ENCODE results near the gene CHD1L.
A peak's percentile ranks its signal among the peaks of the same experiment; 100 is the strongest.
"Not testable (repeated sequence)": the region's sequence is repeated elsewhere in the genome, so short reads cannot be mapped to it uniquely, and the experiment has no call there.

CHD1L gene

DNA sequence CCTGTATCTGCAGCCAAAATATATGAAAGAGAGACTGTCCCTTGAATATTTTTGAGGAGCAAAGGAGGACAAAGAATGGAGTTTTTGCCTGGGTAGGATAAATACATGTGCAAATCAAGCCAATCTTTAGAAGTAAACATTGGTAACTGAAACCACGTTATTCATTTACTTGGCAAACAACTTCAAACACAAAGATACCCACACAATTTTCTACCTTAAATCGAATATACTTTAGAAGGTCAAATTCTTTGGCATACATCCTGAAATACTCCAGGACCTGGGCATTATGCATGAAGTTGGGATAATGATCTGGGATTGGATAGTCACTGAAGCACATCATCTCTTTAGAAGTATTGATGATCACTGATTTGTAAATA lies 27.0 kb upstream of the CHD1L start:
- Mint-ChIP-seq H3K4me1 (ENCODE audit: low read depth) (peaks cover 14% of the 10 kb centered on the region), H3K9me3 (no peaks in the 10 kb centered on the region), H3K27ac (no peak overlapping the region), H3K27me3 (no peaks in the 10 kb centered on the region), H3K4me3 (no peak overlapping the region), H3K36me3 (ENCODE audit: low read depth) (peaks cover 10% of the 10 kb centered on the region)
- intact Hi-C loops (cut with micrococcal nuclease): no loop called here

- Mint-ChIP-seq H3K27me3 (no peaks in the 10 kb centered on the region), H3K9me3 (no peaks in the 10 kb centered on the region), H3K4me3 (no peak overlapping the region), H3K36me3 (ENCODE audit: low read depth) (peaks cover 10% of the 10 kb centered on the region), H3K4me1 (ENCODE audit: low read depth) (peaks cover 14% of the 10 kb centered on the region), H3K27ac (no peak overlapping the region)
- intact Hi-C loops (cut with micrococcal nuclease): no loop called here
Measured at GRCh38 chr1:147216124-147216523, 26.4 kb upstream of the CHD1L start.

- H3K27me3 Mint-ChIP-seq: no peaks in the 10 kb centered on the region
- H3K9me3 Mint-ChIP-seq: no peaks in the 10 kb centered on the region
- H3K4me3 Mint-ChIP-seq: no peak overlapping the region
- H3K4me1 Mint-ChIP-seq (ENCODE audit: low read depth): peaks cover 14% of the 10 kb centered on the region
- no peak overlapping the region for H3K27ac Mint-ChIP-seq
- intact Hi-C loops (cut with micrococcal nuclease): no loop called here
- H3K36me3 Mint-ChIP-seq (ENCODE audit: low read depth): peaks cover 13% of the 10 kb centered on the region
Measured at GRCh38 chr1:147217141-147217540, 25.3 kb upstream of the CHD1L start.

GRCh38 chr1:147218606-147219005 lies 23.9 kb upstream of the CHD1L start:
- no peak overlapping the region for H3K4me3 Mint-ChIP-seq

GRCh38 chr1:147223740-147224615 lies 18.5 kb upstream of the CHD1L start:
- Mint-ChIP-seq H3K4me1 (ENCODE audit: low read depth) (peaks cover 32% of the 10 kb centered on the region), H3K27me3 (no peaks in the 10 kb centered on the region), H3K36me3 (ENCODE audit: low read depth) (peaks cover 15% of the 10 kb centered on the region), H3K9me3 (no peaks in the 10 kb centered on the region), H3K4me3 (no peak overlapping the region), H3K27ac (peak overlapping the region; percentile 99)
- intact Hi-C loops (cut with micrococcal nuclease): no loop called here

More at GRCh38 chr1:147218606-147219005, 23.9 kb upstream of the CHD1L start:
- Mint-ChIP-seq H3K36me3 (ENCODE audit: low read depth) (peaks cover 7% of the 10 kb centered on the region), H3K4me1 (ENCODE audit: low read depth) (peaks cover 17% of the 10 kb centered on the region), H3K27ac (no peak overlapping the region), H3K9me3 (no peaks in the 10 kb centered on the region), H3K27me3 (no peaks in the 10 kb centered on the region)
- intact Hi-C loops (cut with micrococcal nuclease): no loop called here

GRCh38 chr1:147225193-147225730 lies 17.2 kb upstream of the CHD1L start, which contains the start of gene FMO5:
TSS of gene FMO5 (minus strand) at chr1:147225339. CDS start at chr1:147225029, 310 bp downstream.
- H3K27ac Mint-ChIP-seq: peak within 1 kb of the TSS; percentile 99
- intact Hi-C loops (cut with micrococcal nuclease): loop anchor here (1.0 kb wide), 2 partner anchors 17 to 53 kb away; partner anchors contain the start of genes CHD1L and PRKAB2
- H3K9me3 Mint-ChIP-seq: no peaks in the 10 kb centered on the region
- H3K36me3 Mint-ChIP-seq (ENCODE audit: low read depth): peaks cover 15% of the 10 kb centered on the region
- H3K4me3 Mint-ChIP-seq: peak within 1 kb of the TSS; percentile 93
- peaks cover 32% of the 10 kb centered on the region for H3K4me1 Mint-ChIP-seq (ENCODE audit: low read depth)
- H3K27me3 Mint-ChIP-seq: no peaks in the 10 kb centered on the region

GRCh38 chr1:147231032-147231431 lies 11.5 kb upstream of the CHD1L start:
- H3K4me1 Mint-ChIP-seq (ENCODE audit: low read depth); H3K27ac Mint-ChIP-seq; intact Hi-C loops (cut with micrococcal nuclease); H3K4me3 Mint-ChIP-seq; H3K36me3 Mint-ChIP-seq (ENCODE audit: low read depth); H3K27me3 Mint-ChIP-seq: not testable (repeated sequence)
- peaks cover 13% of the 10 kb centered on the region for H3K9me3 Mint-ChIP-seq

GRCh38 chr1:147233903-147234302 lies 8.6 kb upstream of the CHD1L start:
- H3K4me3 Mint-ChIP-seq; H3K27ac Mint-ChIP-seq; intact Hi-C loops (cut with micrococcal nuclease); H3K36me3 Mint-ChIP-seq (ENCODE audit: low read depth); H3K27me3 Mint-ChIP-seq; H3K4me1 Mint-ChIP-seq (ENCODE audit: low read depth): not testable (repeated sequence)
- peaks cover 21% of the 10 kb centered on the region for H3K9me3 Mint-ChIP-seq

DNA sequence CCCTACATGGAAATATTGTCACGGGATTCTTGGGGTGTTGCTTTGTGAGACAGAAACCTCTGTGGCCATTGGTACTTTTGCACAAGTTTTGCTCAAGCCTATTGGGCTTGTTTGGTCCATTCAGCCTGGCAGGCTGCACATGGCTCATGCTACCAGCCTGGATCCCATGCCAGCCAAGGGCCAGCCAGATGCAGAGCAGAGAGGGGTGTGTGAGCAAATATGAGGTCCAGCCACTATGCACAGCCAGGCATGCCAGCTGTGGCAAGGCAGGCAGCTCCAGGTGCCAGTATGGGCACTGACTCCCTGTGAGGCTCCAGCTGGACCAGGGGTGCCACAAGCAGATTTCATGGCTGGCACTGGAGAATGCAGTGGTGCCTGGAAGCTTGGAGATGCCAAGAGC lies 6.7 kb upstream of the CHD1L start:
- Mint-ChIP-seq H3K36me3 (ENCODE audit: low read depth) (no peaks in the 10 kb centered on the region), H3K27ac (no peak overlapping the region), H3K27me3 (peaks cover 3% of the 10 kb centered on the region), H3K4me1 (ENCODE audit: low read depth) (no peaks in the 10 kb centered on the region), H3K4me3 (no peak overlapping the region), H3K9me3 (peaks cover 21% of the 10 kb centered on the region)
- intact Hi-C loops (cut with micrococcal nuclease): no loop called here

- H3K36me3 Mint-ChIP-seq (ENCODE audit: low read depth): no peaks in the 10 kb centered on the region
- H3K27ac Mint-ChIP-seq: no peak overlapping the region
- no peak overlapping the region for H3K4me3 Mint-ChIP-seq
- peaks cover 21% of the 10 kb centered on the region for H3K9me3 Mint-ChIP-seq
- intact Hi-C loops (cut with micrococcal nuclease): no loop called here
- H3K27me3 Mint-ChIP-seq: no peaks in the 10 kb centered on the region
- H3K4me1 Mint-ChIP-seq (ENCODE audit: low read depth): no peaks in the 10 kb centered on the region
Measured at GRCh38 chr1:147236448-147236847, 6.0 kb upstream of the CHD1L start.

DNA sequence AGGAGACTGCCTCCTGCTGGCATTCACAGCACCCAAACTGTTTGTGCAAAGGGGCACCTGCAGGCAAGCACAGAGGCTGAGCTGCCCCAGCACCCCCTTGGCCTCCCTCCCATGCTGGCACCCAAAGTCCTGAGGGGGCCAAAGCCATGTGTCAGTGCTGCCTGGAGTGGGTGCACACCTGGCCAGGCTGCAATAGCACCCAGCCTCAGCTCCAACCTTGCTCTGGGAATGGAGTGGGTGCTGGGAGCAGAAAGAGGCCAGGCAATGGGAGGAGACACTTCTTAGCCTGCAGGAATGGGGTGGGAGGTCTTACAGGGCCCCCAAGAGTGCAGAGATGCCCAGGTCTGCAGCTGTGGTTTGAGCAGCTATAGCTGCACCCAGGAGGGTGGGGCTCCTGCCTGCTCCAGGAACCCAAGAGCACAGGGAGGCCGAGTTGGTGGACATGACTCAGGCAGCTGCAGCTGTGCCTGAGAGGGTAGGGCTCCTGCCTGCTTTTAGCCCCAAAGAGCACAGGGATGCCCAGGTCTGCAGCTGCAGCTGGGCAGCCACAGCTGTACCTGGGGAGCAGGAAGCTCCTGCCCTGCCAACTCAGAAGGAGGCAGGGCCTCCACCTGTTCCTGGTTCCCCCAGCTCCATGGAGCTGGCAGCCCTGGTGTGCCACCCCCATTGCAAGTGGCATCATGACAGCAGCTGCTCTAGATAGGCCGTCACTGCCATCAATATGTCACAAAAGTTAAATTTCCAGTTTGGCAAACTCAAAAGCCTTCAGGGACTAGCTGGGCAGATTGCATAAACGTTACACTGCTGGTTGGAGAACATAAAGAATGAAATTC lies 5.3 kb upstream of the CHD1L start:
- H3K36me3 Mint-ChIP-seq (ENCODE audit: low read depth): no peaks in the 10 kb centered on the region
- no peaks in the 10 kb centered on the region for H3K27me3 Mint-ChIP-seq
- no peaks in the 10 kb centered on the region for H3K4me1 Mint-ChIP-seq (ENCODE audit: low read depth)
- intact Hi-C loops (cut with micrococcal nuclease): no loop called here
- no peak overlapping the region for H3K4me3 Mint-ChIP-seq
- peaks cover 21% of the 10 kb centered on the region for H3K9me3 Mint-ChIP-seq
- no peak overlapping the region for H3K27ac Mint-ChIP-seq

DNA sequence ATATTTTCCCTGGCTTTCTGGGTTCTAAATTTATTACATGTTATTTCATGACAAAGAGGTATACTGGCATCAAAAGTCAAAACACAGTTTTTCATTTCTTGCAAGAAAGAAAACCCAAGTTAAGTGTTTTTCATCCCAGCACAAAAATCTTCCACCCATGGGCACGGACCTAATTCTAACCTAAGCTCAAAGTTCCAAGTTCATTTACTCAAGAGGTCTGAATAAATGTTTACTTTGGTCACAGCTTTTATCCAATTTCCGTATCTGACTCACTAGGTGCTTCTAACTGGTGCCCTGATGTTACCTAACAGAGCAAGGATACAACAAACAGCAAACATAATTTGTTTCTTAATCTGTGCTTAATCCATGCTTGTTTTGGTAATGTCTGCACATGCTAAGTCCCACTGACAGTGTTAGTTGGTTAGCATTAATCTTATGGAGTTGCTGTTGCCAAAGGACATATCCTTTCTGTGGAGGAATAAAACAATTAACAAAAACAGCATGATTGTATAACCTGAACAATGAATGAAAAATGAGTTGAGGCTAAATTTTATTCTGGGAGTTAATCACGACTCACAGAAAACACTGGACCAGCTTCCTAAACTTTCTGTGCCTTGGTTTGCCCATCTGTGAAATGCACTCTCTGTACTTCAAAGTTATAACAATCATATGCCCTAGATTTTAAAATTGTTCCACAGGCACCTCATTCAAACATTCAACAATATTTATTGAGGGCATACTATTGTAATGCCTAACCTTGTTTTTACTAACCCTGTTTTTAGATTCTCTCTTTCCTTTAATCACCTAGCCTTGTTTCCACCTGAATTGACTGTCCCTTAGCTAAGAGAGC lies 4.2 kb upstream of the CHD1L start:
- intact Hi-C loops (cut with micrococcal nuclease): no loop called here
- Mint-ChIP-seq H3K36me3 (ENCODE audit: low read depth) (peaks cover 6% of the 10 kb centered on the region), H3K27me3 (no peaks in the 10 kb centered on the region), H3K4me1 (ENCODE audit: low read depth) (no peaks in the 10 kb centered on the region), H3K9me3 (peaks cover 15% of the 10 kb centered on the region), H3K27ac (no peak overlapping the region), H3K4me3 (no peak overlapping the region)

Data from dendritic cell treated with granulocyte-macrophage colony-stimulating factor and Interleukin-4, amounts not matched to agents 40 ng/mL and 50 ng/mL, for 4 days (primary cell).